ENCODE measurements around the gene MT1M.
"Not testable (repeated sequence)": the region's sequence is repeated elsewhere in the genome, so short reads cannot be mapped to it uniquely, and the experiment has no call there.

The MT1M gene

DNA sequence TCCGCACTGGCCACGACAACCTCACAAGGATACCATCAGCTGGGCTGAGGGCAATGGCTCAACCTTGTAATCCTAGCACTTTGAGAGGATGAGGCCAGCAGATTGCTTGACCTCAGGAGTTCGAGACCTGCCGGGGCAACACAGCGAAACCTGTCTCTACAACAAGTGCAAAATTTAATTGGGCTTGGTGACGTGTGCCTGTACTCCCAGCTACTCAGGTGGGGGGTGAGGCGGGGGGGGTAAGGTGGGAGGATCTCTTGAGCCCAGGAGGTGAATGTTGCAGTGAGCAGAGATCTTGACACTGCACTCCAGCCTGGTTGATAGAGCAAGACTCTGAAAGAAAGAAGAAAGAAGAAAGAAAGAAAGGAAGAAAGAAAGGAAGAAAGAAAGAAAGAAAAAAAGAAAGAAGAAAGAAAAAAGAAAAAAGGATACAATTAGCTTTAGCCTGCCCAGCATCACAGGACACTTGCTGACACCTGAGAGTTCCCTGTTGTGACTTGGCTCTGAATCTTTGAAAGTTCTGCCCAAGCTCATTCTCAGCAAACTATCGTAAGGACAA, 12.0 kb upstream of the MT1M start:
- Histone ChIP-seq H3F3A (ENCODE audit: low read depth) (no peaks in the 10 kb centered on the region), H3K9ac (ENCODE audit: low read depth, low read length, poor library complexity, severe bottlenecking) (no peak overlapping the region), H3K4me2 (ENCODE audit: low read depth, low read length, poor library complexity, severe bottlenecking) (no peak overlapping the region)

DNA sequence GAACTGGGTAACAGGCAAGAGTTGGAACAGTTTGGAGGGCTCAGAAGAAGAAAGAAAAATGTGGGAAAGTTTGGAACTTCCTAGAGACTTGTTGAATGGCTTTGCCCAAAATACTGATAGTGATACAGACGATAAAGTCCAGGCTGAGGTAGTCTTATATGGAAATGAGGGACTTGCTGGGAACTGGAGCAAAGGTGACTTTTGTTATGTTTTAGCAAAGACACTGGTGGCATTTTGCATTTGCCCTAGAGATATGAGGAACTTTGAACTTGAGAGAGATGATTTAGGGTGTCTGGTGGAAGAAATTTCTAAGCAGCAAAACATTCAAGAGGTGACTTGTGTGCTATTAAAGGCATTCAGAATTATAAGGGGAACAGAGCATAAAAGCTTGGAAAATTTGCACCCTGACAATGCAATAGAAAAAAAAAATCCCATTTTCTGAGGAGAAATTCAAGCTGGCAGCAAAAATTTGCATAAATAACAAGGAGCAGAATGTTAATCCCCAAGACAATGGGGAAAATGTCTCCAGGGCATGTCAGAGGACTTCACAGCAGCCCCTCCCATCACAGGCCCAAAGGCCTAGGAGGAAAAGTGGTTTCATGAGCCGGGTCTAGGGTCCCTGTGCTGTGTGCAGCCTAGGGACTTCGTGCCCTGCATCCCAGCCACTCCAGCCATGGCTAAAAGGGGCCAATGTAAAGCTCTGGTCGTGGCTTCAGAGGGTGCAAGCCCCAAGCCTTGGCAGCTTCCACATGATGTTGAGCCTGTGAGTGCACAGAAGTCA, 10.6 kb upstream of the MT1M start:
- not testable (repeated sequence) for H3K4me1 ChIP-seq (ENCODE audit: insufficient read depth, low read length, poor library complexity, severe bottlenecking); H3K4me2 ChIP-seq (ENCODE audit: low read depth, low read length, poor library complexity, severe bottlenecking)

More for the DNA sequence above, 12.0 kb upstream of the MT1M start:
- Histone ChIP-seq H3K4me3 (ENCODE audit: low read length, poor library complexity, severe bottlenecking) (no peak overlapping the region), H2AFZ (ENCODE audit: low read length) (no peak overlapping the region), H3K79me2 (ENCODE audit: insufficient read depth, low read length) (no peaks in the 10 kb centered on the region), H3K36me3 (ENCODE audit: insufficient read depth, low read length) (no peaks in the 10 kb centered on the region), H3K27me3 (ENCODE audit: insufficient read depth, low read length, poor library complexity, severe bottlenecking) (no peaks in the 10 kb centered on the region), H3K9me2 (replicated peaks; ENCODE audit: low read depth, low read length) (no peaks in the 10 kb centered on the region), H4K20me1 (ENCODE audit: insufficient read depth, low read length, poor library complexity, severe bottlenecking) (no peaks in the 10 kb centered on the region), H3K4me1 (ENCODE audit: insufficient read depth, low read length, poor library complexity, severe bottlenecking) (no peaks in the 10 kb centered on the region), H3K9me3 (ENCODE audit: insufficient read depth, low read depth, low read length) (no peaks in the 10 kb centered on the region)
- TF ChIP-seq, protein P1, sequence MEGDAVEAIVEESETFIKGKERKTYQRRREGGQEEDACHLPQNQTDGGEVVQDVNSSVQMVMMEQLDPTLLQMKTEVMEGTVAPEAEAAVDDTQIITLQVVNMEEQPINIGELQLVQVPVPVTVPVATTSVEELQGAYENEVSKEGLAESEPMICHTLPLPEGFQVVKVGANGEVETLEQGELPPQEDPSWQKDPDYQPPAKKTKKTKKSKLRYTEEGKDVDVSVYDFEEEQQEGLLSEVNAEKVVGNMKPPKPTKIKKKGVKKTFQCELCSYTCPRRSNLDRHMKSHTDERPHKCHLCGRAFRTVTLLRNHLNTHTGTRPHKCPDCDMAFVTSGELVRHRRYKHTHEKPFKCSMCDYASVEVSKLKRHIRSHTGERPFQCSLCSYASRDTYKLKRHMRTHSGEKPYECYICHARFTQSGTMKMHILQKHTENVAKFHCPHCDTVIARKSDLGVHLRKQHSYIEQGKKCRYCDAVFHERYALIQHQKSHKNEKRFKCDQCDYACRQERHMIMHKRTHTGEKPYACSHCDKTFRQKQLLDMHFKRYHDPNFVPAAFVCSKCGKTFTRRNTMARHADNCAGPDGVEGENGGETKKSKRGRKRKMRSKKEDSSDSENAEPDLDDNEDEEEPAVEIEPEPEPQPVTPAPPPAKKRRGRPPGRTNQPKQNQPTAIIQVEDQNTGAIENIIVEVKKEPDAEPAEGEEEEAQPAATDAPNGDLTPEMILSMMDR (conservative IDR thresholded peaks at IDR 0.05; ENCODE audit: low read length), result no peak
- no peak for TF ChIP-seq EZH2phosphoT487 (IDR thresholded peaks at IDR 0.05; ENCODE audit: borderline replicate concordance)

DNA sequence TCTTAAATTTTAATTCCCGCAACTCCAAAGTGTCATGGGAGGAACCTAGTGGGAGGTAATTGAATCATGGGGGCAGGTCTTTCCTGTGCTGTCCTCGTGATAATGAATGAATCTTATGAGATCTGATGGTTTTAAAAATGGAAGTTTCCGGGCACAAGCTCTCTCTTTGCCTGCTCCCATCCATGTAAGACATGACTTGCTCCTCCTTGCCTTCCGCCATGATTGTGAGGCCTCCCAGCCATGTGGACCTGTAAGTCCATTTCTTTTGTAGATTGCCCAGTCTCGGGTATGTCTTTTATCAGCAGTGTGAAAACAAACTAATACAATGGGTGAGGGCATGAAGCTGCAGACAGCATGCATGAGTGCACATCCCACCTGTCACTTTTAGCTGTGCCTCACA, 9.3 kb upstream of the MT1M start:
- H3K4me1 ChIP-seq (ENCODE audit: insufficient read depth, low read length, poor library complexity, severe bottlenecking); H3F3A ChIP-seq (ENCODE audit: low read depth); H3K9me3 ChIP-seq (ENCODE audit: insufficient read depth, low read depth, low read length); H3K27me3 ChIP-seq (ENCODE audit: insufficient read depth, low read length, poor library complexity, severe bottlenecking); H3K4me2 ChIP-seq (ENCODE audit: low read depth, low read length, poor library complexity, severe bottlenecking); H4K20me1 ChIP-seq (ENCODE audit: insufficient read depth, low read length, poor library complexity, severe bottlenecking); H3K79me2 ChIP-seq (ENCODE audit: insufficient read depth, low read length); H3K4me3 ChIP-seq (ENCODE audit: low read length, poor library complexity, severe bottlenecking); H3K36me3 ChIP-seq (ENCODE audit: insufficient read depth, low read length); H3K9ac ChIP-seq (ENCODE audit: low read depth, low read length, poor library complexity, severe bottlenecking); H2AFZ ChIP-seq (ENCODE audit: low read length); H3K9me2 ChIP-seq (replicated peaks; ENCODE audit: low read depth, low read length): not testable (repeated sequence)

More for the DNA sequence above, 10.6 kb upstream of the MT1M start:
- not testable (repeated sequence) for H3K9me3 ChIP-seq (ENCODE audit: insufficient read depth, low read depth, low read length); H4K20me1 ChIP-seq (ENCODE audit: insufficient read depth, low read length, poor library complexity, severe bottlenecking); H2AFZ ChIP-seq (ENCODE audit: low read length); H3K9me2 ChIP-seq (replicated peaks; ENCODE audit: low read depth, low read length); H3K27me3 ChIP-seq (ENCODE audit: insufficient read depth, low read length, poor library complexity, severe bottlenecking); H3K4me3 ChIP-seq (ENCODE audit: low read length, poor library complexity, severe bottlenecking); H3K9ac ChIP-seq (ENCODE audit: low read depth, low read length, poor library complexity, severe bottlenecking); H3F3A ChIP-seq (ENCODE audit: low read depth); H3K79me2 ChIP-seq (ENCODE audit: insufficient read depth, low read length); H3K36me3 ChIP-seq (ENCODE audit: insufficient read depth, low read length)

DNA sequence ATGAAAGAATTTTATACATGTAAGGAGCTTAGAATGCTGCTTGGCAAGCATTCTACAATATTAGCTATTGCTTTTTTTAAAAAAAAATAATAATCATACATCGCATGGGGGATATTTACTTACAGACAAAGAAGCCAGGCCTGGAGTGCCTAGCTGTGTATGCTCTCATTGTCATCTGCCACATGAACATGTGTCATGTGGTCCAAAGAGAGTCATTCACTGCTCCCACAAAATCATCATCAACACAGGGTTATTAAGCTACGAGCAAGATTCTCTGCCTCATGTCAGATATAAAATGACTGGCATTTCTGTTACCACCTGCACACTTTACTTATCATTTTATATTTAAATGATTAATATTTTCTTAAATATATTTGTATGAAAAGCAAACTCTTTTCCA, 8.8 kb upstream of the MT1M start:
- Histone ChIP-seq H3K36me3 (ENCODE audit: insufficient read depth, low read length) (no peaks in the 10 kb centered on the region), H2AFZ (ENCODE audit: low read length) (no peak overlapping the region), H3K79me2 (ENCODE audit: insufficient read depth, low read length) (no peaks in the 10 kb centered on the region), H3K27me3 (ENCODE audit: insufficient read depth, low read length, poor library complexity, severe bottlenecking) (no peaks in the 10 kb centered on the region), H3K4me1 (ENCODE audit: insufficient read depth, low read length, poor library complexity, severe bottlenecking) (no peaks in the 10 kb centered on the region), H3K4me3 (ENCODE audit: low read length, poor library complexity, severe bottlenecking) (no peak overlapping the region), H4K20me1 (ENCODE audit: insufficient read depth, low read length, poor library complexity, severe bottlenecking) (no peaks in the 10 kb centered on the region), H3K9me3 (ENCODE audit: insufficient read depth, low read depth, low read length) (no peaks in the 10 kb centered on the region), H3K9ac (ENCODE audit: low read depth, low read length, poor library complexity, severe bottlenecking) (no peak overlapping the region), H3K9me2 (replicated peaks; ENCODE audit: low read depth, low read length) (no peaks in the 10 kb centered on the region), H3K4me2 (ENCODE audit: low read depth, low read length, poor library complexity, severe bottlenecking) (no peak overlapping the region), H3F3A (ENCODE audit: low read depth) (no peaks in the 10 kb centered on the region)
- TF ChIP-seq, protein P1 (conservative IDR thresholded peaks at IDR 0.05; ENCODE audit: low read length), result no peak
- no peak for TF ChIP-seq EZH2phosphoT487 (IDR thresholded peaks at IDR 0.05; ENCODE audit: borderline replicate concordance)

Data from Loucy (cell line).